ENCODE measurements around the gene SCARB1. TPM values are rescaled to one million over a fixed set of nuclear protein-coding genes. Genes with fewer than 3 reads are reported as not detected.
A peak's percentile ranks its signal among the peaks of the same experiment; 100 is the strongest.

The SCARB1 gene
- total RNA-seq, 1 experiment from 2014 or later: 31.3 TPM

DNA sequence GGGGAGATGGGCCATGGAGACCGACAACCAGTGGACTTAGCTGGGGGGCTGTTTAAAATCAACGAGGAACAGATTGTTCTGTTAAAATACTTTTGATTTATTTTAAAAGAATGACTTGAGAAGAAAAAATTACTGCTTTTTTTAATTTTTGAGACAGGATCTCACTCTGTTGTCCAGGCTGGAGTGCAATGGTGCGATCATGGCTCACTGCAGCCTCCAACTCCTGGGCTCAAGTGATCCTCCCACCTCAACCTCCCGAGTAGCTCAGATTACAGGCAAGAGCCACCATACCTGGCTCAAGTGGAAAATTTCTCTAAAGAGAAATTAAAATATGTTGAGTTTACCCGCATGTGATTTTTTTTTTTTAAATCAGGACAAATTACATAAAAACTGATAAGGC, 80.6 kb downstream of the SCARB1 start:
- Histone ChIP-seq H3K79me1 (ENCODE audit: insufficient read depth, low read depth, low read length, poor library complexity, severe bottlenecking) (no peaks in the 10 kb centered on the region), H4K91ac (ENCODE audit: insufficient read length, low read depth, low read length) (no peak overlapping the region), H2BK12ac (ENCODE audit: insufficient read length, low read depth, low read length) (no peak overlapping the region), H3K14ac (ENCODE audit: insufficient read depth, low read length) (no peak overlapping the region), H3K9ac (ENCODE audit: extremely low read depth, insufficient read length, low read length) (no peak overlapping the region), H3K23ac (ENCODE audit: insufficient read length, low read depth, low read length) (no peak overlapping the region), H3K18ac (ENCODE audit: insufficient read length, low read depth, low read length) (no peak overlapping the region), H3K27me3 (ENCODE audit: insufficient read depth, low read length) (no peaks in the 10 kb centered on the region), H4K5ac (ENCODE audit: insufficient read length, low read depth, low read length) (no peak overlapping the region), H3K9me3 (ENCODE audit: control insufficient read depth, low read depth, low read length) (no peaks in the 10 kb centered on the region), H3K23me2 (ENCODE audit: insufficient read length, low read depth, low read length, poor library complexity, severe bottlenecking) (no peaks in the 10 kb centered on the region), H3K27ac (ENCODE audit: insufficient read length, low read depth, low read length) (no peak overlapping the region), H2BK15ac (ENCODE audit: low read depth, low read length) (no peak overlapping the region), H2BK5ac (ENCODE audit: insufficient read length, low read length) (no peak overlapping the region), H3K4ac (ENCODE audit: low read depth, low read length) (no peak overlapping the region), H3K4me1 (ENCODE audit: insufficient read depth, low read length) (no peaks in the 10 kb centered on the region), H2AFZ (ENCODE audit: low read length) (no peak overlapping the region), H2BK20ac (ENCODE audit: low read depth, low read length, poor library complexity, severe bottlenecking) (no peak overlapping the region), H3K4me2 (ENCODE audit: insufficient read depth, insufficient read length, low read length) (no peak overlapping the region), H4K8ac (replicated peaks; ENCODE audit: insufficient read length, low read depth, low read length) (no peak overlapping the region), H3T11ph (ENCODE audit: low read length) (no peak overlapping the region), H2BK120ac (ENCODE audit: low read depth, low read length, poor library complexity, severe bottlenecking) (no peak overlapping the region), H3K79me2 (ENCODE audit: insufficient read depth, low read length) (no peaks in the 10 kb centered on the region), H3K56ac (ENCODE audit: insufficient read length, low read depth, low read length) (no peak overlapping the region), H4K20me1 (ENCODE audit: control insufficient read depth, insufficient read depth, insufficient read length) (no peaks in the 10 kb centered on the region), H2AK5ac (ENCODE audit: insufficient read length, low read length) (no peak overlapping the region)
- no peak for DNase-seq
- no peak overlapping the region for H3K4me3 Mint-ChIP-seq
- peak overlapping the region in 1 of 3 experiments; percentile 85; a peak in 2 of 7 replicates for H3K27ac Mint-ChIP-seq
- H3K36me3 Mint-ChIP-seq (ENCODE audit: insufficient read depth in 1 of 3, low read depth in 3 of 3): peaks cover 12 to 19% (median 16%) of the 10 kb centered on the region in 3 experiments; a peak in 6 of 7 replicates
- H3K9me3 Mint-ChIP-seq: no peaks in the 10 kb centered on the region
- no CpG with 5 or more reads among the region's 5 CpGs for WGBS (ENCODE audit: extremely low coverage, insufficient read length, low lambda C conversion rate)
- H3K27me3 Mint-ChIP-seq (ENCODE audit: low read depth): no peaks in the 10 kb centered on the region; the same call in 1 of the 2 replicates
- TF ChIP-seq, protein P1, sequence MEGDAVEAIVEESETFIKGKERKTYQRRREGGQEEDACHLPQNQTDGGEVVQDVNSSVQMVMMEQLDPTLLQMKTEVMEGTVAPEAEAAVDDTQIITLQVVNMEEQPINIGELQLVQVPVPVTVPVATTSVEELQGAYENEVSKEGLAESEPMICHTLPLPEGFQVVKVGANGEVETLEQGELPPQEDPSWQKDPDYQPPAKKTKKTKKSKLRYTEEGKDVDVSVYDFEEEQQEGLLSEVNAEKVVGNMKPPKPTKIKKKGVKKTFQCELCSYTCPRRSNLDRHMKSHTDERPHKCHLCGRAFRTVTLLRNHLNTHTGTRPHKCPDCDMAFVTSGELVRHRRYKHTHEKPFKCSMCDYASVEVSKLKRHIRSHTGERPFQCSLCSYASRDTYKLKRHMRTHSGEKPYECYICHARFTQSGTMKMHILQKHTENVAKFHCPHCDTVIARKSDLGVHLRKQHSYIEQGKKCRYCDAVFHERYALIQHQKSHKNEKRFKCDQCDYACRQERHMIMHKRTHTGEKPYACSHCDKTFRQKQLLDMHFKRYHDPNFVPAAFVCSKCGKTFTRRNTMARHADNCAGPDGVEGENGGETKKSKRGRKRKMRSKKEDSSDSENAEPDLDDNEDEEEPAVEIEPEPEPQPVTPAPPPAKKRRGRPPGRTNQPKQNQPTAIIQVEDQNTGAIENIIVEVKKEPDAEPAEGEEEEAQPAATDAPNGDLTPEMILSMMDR (conservative IDR thresholded peaks at IDR 0.05): no peak
- peaks cover 19 to 24% of the 10 kb centered on the region in 2 experiments for H3K4me1 Mint-ChIP-seq
